Measurements from ENCODE around the gene ZCCHC10.
"Not testable (repeated sequence)": the region's sequence is repeated elsewhere in the genome, so short reads cannot be mapped to it uniquely, and the experiment has no call there.

The ZCCHC10 gene

DNA sequence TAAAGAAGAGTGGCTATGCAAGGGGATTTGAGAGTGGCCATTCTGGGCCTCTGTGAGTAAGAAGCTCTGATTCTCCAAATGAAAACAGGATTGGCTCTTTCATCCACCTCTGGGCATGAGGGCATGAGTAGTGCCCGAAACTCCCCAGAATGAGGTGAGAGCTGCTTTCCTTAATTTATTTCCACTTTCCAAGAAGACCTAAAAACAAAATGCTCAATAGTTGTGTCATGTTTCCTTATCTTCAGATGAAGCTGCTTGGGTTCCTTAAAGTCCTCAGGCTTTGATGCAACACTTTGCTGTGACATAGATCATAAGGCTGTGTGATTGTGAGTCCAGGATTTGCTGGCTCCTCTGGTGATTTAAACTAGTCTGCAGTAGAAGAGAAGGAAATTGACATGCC lies 3.1 kb upstream of the ZCCHC10 start:
- TF ChIP-seq CTCF (IDR thresholded peaks at IDR 0.05; ENCODE audit: low read depth, low read length, missing control alignments): no peak
- H3K4me3 ChIP-seq (ENCODE audit: low read depth, low read length): no peak overlapping the region
- DNase-seq (ENCODE audit: low read depth): no peak

GRCh38 chr5:133026664-133027153 lies 360 bp upstream of the ZCCHC10 start:
- DNase-seq (ENCODE audit: low read depth): no peak
- H3K4me3 ChIP-seq (ENCODE audit: low read depth, low read length): peak overlapping the region; percentile 89
- no peak for TF ChIP-seq CTCF (IDR thresholded peaks at IDR 0.05; ENCODE audit: low read depth, low read length, missing control alignments)

GRCh38 chr5:133019471-133019870 lies 6.9 kb downstream of the ZCCHC10 start:
- DNase-seq (ENCODE audit: low read depth); H3K4me3 ChIP-seq (ENCODE audit: low read depth, low read length): not testable (repeated sequence)

- H3K4me3 ChIP-seq (ENCODE audit: low read depth, low read length): no peak overlapping the region
- no peak for TF ChIP-seq CTCF (IDR thresholded peaks at IDR 0.05; ENCODE audit: low read depth, low read length, missing control alignments)
- DNase-seq (ENCODE audit: low read depth): no peak
Observed at GRCh38 chr5:133017964-133018363, 8.4 kb downstream of the ZCCHC10 start.

- DNase-seq (ENCODE audit: low read depth): no peak
- no peak overlapping the region for H3K4me3 ChIP-seq (ENCODE audit: low read depth, low read length)
- no peak for TF ChIP-seq CTCF (IDR thresholded peaks at IDR 0.05; ENCODE audit: low read depth, low read length, missing control alignments)
Observed at GRCh38 chr5:133015466-133015865, 10.9 kb downstream of the ZCCHC10 start.

GRCh38 chr5:133008455-133008854 lies 17.9 kb downstream of the ZCCHC10 start:
- H3K4me3 ChIP-seq (ENCODE audit: low read depth, low read length); DNase-seq (ENCODE audit: low read depth): not testable (repeated sequence)

DNA sequence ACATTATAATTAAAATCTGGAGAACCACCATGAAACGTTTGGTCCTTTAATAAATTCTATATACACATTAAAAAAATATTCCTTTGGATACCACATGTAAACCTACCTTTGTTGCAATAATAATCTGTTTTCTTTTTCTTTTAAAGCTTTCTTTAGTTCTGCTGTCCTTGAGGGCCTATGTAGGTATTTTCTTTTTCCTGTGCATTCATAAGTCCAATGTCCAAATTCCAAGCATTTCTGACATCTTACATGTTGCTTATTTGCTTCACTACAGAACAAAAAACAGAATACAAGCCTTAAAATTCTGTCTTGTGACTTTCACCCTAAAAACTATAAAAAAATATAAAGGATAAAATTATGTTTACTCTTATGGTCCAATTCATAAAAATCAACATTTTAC lies 19.7 kb downstream of the ZCCHC10 start:
- H3K4me3 ChIP-seq (ENCODE audit: low read depth, low read length): no peak overlapping the region
- TF ChIP-seq CTCF (IDR thresholded peaks at IDR 0.05; ENCODE audit: low read depth, low read length, missing control alignments): no peak
- no peak for DNase-seq (ENCODE audit: low read depth)

DNA sequence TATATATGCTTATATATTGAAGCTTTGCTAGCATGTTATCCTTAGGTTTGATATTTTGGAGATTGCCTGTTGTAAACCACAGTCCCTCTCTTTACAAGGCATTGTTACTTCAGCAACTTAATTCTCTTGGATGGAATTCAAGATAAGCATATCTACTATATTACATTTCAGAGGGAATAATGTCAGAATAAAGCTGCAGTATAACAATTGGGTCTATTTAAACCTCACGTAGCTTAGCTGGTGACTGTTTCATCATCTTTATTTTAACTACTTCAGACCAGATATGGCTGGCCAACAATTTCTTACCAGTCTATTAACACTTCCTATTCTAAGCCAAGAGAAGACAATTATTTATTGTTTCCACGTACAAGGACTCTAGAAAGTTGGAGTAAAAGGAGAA lies 27.1 kb downstream of the ZCCHC10 start:
- H3K4me3 ChIP-seq (ENCODE audit: low read depth, low read length): no peak overlapping the region
- no peak for TF ChIP-seq CTCF (IDR thresholded peaks at IDR 0.05; ENCODE audit: low read depth, low read length, missing control alignments)
- no peak for DNase-seq (ENCODE audit: low read depth)

Data from GM12864 (cell line).